ENCODE measurements around the gene HEATR9. TPM values are rescaled to one million over a fixed set of nuclear protein-coding genes. Genes with fewer than 3 reads are reported as not detected.

Gene HEATR9
- total and polyA plus RNA-seq, 4 donors, result 0.08 TPM; not detected in 3

GRCh38 chr17:35856603-35857002, 12.1 kb downstream of the HEATR9 start:
- Histone ChIP-seq H3K36me3 (ENCODE audit: control insufficient read depth in 4 of 4, insufficient read depth in 3 of 4, low read depth in 1 of 4, low read length in 3 of 4) (no peaks in the 10 kb centered on the region), H3K9ac (ENCODE audit: low read depth in 1 of 2, low read length in 2 of 2) (no peak overlapping the region), H3K27ac (ENCODE audit: low read depth in 1 of 2, low read length in 2 of 2) (no peak overlapping the region), H3K4me1 (ENCODE audit: control insufficient read depth in 4 of 4, insufficient read depth in 4 of 4, low read length in 3 of 4) (no peaks in the 10 kb centered on the region), H3K9me3 (ENCODE audit: control insufficient read depth in 4 of 4, low read length in 3 of 4) (no peaks in the 10 kb centered on the region), H3K27me3 (ENCODE audit: control insufficient read depth in 4 of 4, insufficient read depth in 4 of 4, low read length in 3 of 4) (no peaks in the 10 kb centered on the region), H3K4me3 (ENCODE audit: low read depth in 1 of 3, low read length in 3 of 3) (no peak overlapping the region)
- 88% methylated on average over 2 of the region's 2 CpGs for WGBS
- no peak for DNase-seq (ENCODE audit: low spot score)
- TF ChIP-seq GABPA (IDR thresholded peaks at IDR 0.05 in 1 of 2, conservative IDR thresholded peaks at IDR 0.05 in 1 of 2) (no peak), REST (IDR thresholded peaks at IDR 0.05) (no peak)

GRCh38 chr17:35855965-35856364, 12.7 kb downstream of the HEATR9 start:
- Histone ChIP-seq H3K27ac (ENCODE audit: low read depth in 1 of 2, low read length in 2 of 2) (no peak overlapping the region), H3K4me3 (ENCODE audit: low read depth in 1 of 3, low read length in 3 of 3) (no peak overlapping the region), H3K9me3 (ENCODE audit: control insufficient read depth in 4 of 4, low read length in 3 of 4) (no peaks in the 10 kb centered on the region), H3K27me3 (ENCODE audit: control insufficient read depth in 4 of 4, insufficient read depth in 4 of 4, low read length in 3 of 4) (no peaks in the 10 kb centered on the region), H3K36me3 (ENCODE audit: control insufficient read depth in 4 of 4, insufficient read depth in 3 of 4, low read depth in 1 of 4, low read length in 3 of 4) (no peaks in the 10 kb centered on the region), H3K9ac (ENCODE audit: low read depth in 1 of 2, low read length in 2 of 2) (no peak overlapping the region), H3K4me1 (ENCODE audit: control insufficient read depth in 4 of 4, insufficient read depth in 4 of 4, low read length in 3 of 4) (no peaks in the 10 kb centered on the region)
- TF ChIP-seq RAD21 (IDR thresholded peaks at IDR 0.05), result no peak
- no peak for TF ChIP-seq YY1 (IDR thresholded peaks at IDR 0.05)
- no peak for TF ChIP-seq REST (IDR thresholded peaks at IDR 0.05)
- no peak for TF ChIP-seq SP1 (IDR thresholded peaks at IDR 0.05)
- WGBS, result 84% methylated on average over 5 of the region's 5 CpGs
- no peak for DNase-seq (ENCODE audit: low spot score)

- Histone ChIP-seq H3K27ac (ENCODE audit: low read depth in 1 of 2, low read length in 2 of 2) (no peak overlapping the region), H3K27me3 (ENCODE audit: control insufficient read depth in 4 of 4, insufficient read depth in 4 of 4, low read length in 3 of 4) (no peaks in the 10 kb centered on the region), H3K4me3 (ENCODE audit: low read depth in 1 of 3, low read length in 3 of 3) (no peak overlapping the region), H3K36me3 (ENCODE audit: control insufficient read depth in 4 of 4, insufficient read depth in 3 of 4, low read depth in 1 of 4, low read length in 3 of 4) (peaks cover 2 to 24% (median 18%) of the 10 kb centered on the region in 4 donors), H3K4me1 (ENCODE audit: control insufficient read depth in 4 of 4, insufficient read depth in 4 of 4, low read length in 3 of 4) (no peaks in the 10 kb centered on the region), H3K9ac (ENCODE audit: low read depth in 1 of 2, low read length in 2 of 2) (no peak overlapping the region), H3K9me3 (ENCODE audit: control insufficient read depth in 4 of 4, low read length in 3 of 4) (no peaks in the 10 kb centered on the region)
- WGBS, result 80% methylated on average over 7 of the region's 7 CpGs
- no peak for TF ChIP-seq ZBTB33 (IDR thresholded peaks at IDR 0.05)
- TF ChIP-seq FOXA1 (IDR thresholded peaks at IDR 0.05), result no peak
- peak; percentile 83 to 86 for TF ChIP-seq RAD21 (IDR thresholded peaks at IDR 0.05)
- TF ChIP-seq CTCF (IDR thresholded peaks at IDR 0.05; ENCODE audit: low read depth, low read length, missing input control), result peak; percentile 64
- TF ChIP-seq RXRA (IDR thresholded peaks at IDR 0.05), result peak in 1 of 2 donors; percentile 5
- peak; percentile 43 for DNase-seq (ENCODE audit: low spot score)
Measured at GRCh38 chr17:35849469-35850348, 19.0 kb downstream of the HEATR9 start.
